Stimulated activated CD4-positive, alpha-beta T cell treated with anti-CD3 and anti-CD28 coated beads, Interleukin-2, amount 100 ng/mL, for 24 hours (primary cell): ENCODE results near the gene BRD7.

Experiments
- DNase-seq, 2 donors: peaks; one replicate each; pipeline ENCODE4 v3.0.0-alpha.2; 2020

BRD7 gene

DNA sequence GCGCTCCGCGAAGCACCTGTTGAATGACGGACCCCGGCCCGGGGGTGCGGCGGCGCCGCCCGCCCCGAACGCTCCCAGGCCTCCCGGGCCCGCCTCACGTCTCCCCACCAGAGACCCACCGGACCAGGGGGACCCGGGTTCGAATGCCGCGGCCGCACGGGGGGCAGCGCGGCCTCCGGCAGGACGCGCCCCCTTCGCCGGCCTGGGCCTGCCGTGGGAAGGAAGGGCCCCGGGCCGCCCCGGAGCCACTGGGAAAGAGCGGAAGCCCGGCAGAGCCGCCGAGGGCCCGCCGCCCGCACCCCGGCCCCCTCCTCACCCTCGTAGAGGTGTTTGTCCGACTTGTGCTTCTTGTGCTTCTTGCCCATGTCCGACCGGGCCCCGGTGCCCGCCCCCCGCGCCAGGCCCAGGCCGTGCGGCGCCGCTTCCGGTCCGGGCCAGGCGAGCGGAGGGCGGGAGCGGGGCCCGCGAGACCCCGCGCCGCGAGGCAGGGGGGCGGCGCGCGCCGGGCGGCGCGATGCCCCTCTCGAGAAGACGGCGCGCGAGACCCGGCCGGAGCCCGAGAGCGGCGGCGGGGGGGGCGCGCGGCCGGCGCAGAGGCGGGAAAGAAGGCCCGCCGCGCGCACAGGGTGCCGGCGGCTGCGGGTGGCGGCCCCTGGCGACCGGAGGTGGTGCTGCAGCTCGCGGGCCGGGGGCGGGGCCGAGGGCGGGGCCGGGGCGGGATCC is at the start of gene BRD7:
BRD7 (minus strand) TSS at position 579 of the 723 bp plus-strand sequence; CDS start at position 365, 214 bp downstream.
- DNase-seq: peak; percentile 67 to 76

GRCh38 chr16:50416388-50416787 is 47.6 kb upstream of the BRD7 start:
- DNase-seq: no peak

DNA sequence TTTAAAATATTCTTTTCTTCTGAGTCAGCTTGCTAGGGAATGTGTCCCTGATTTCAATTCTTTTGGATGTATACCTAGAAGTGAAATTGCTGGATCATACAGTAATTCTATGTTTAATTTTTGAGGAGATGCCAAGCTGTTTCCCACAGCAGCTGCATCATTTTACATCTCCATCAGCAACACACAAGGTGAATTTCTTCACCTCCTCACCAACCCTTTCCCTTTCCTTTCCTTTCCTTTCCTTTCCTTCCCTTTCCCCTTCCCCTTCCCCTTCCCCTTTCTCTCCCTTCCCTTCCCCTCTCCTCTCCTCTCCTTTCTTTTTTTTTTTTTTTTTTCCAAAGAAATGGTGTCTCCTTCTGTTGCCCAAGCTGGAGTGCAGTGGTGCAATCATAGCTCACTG is 45.4 kb upstream of the BRD7 start:
- no peak for DNase-seq

DNA sequence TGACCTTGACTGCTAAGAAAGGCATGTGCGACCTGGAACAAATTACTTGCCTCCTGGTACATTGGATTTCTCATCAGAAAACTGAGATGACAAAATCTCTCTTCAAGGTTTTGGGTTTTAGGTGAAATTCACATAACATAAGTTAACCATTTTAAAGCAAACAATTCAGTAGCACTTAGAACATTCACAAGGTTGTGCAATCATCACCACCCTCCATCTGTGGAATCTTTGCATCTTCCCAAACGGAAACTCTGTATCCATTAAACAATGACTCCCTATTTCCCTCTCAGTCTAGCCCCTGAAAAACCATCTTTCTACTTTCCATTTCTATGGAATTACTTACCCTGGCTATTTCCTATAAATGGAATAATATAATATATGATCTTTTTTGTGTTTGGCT is 42.2 kb upstream of the BRD7 start:
- DNase-seq: no peak

- no peak for DNase-seq
Observed at GRCh38 chr16:50408001-50408561, 39.3 kb upstream of the BRD7 start.

GRCh38 chr16:50407351-50407750 is 38.6 kb upstream of the BRD7 start:
- no peak for DNase-seq

GRCh38 chr16:50403491-50403890 is 34.7 kb upstream of the BRD7 start:
- no peak for DNase-seq

DNA sequence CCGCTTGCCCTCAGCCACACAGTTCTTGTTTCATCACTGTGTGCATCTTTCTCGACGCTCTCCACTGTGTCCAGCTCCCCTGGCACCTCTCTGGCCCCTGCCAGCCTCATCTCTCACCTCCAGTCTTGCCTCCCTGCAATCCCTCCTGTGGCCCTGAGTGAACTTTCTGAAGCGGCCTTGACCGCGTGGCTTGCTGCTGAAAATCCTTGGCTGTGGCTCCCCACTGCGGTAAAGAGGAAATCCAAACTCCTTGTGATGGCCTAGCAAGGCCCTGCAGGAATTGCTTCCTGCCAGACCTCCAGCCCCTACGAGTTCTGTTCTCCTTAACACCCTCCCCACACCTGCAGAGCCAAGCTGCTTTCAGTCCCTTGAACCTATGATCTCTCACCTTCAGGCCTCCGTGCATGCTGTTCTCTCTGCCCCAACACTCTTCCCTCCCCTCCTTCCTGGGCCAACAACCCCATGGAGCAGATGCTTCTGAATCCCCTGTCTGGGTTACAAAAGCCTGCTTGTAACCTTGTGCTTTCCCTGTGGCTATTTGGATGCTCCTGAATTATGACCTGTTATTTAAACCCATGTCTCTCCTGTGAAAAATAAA is 33.6 kb upstream of the BRD7 start:
- DNase-seq: no peak

DNA sequence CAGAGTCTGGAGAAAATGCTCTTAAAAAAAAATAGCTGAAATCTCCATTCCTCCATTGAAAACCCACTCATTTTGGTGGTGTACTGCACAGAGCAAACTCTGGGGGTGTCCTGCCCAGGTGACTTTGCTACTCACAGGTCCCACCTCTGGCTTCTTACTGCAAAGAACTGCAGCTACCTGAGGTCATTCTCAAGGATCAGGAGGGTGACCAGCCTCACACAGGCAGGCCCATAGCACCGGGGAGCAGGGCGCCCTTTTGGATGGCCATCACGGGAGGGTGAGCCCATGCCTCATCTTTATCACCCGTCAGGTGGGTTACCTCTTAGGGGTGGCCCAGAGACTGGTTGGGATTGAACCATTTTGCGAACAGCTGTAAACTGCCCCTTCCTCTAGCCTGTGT is 32.6 kb upstream of the BRD7 start:
- DNase-seq: no peak

DNA sequence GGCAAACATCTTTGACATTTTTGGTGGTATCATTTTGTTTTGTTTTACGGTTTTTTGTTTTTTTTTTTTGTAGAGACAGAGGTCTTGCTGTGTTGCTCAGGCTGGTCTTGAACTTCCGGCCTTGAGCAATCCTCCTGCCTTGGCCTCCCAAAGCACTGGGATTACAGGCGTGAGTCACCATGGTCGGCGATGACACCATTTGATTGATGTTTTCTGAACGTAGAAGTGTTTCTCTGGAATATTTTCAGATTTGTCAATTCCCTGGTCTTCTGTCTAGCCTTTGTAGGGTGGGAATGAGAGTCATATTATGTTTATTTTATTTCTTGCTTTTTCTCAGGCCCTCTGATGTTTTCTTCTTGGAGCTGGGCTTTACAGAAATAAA is 32.2 kb upstream of the BRD7 start:
- no peak for DNase-seq

DNA sequence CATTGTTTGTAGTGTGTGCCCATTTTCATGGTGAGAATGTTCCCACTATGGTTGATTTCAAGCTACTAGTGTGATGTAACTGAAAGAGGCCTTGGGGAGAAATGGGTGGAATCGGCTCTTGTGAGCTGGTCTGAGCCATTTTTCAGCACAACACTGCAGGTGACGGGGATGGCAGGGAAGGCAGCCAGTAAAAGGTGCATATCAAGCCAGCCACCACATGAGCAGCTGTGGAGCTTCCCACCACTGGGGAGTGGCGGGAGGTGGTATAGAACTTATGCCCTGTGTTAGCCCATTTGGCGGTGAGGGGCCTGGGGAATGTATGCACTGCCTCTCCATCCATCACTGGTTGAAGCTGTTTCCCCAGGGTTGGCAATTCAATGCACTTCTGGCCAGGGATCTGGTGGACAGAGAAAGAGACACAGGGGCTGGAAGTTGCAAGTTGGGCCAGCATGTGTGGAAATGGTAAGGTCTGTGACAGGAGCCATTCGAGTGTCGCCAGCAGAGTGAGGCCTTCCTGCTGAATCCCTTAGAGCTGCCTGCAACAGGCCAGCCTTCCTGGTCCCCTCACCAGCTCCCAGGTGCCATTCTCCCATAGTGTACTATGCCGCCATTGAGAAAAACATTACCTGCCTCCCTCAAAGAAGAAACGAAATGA is 31.7 kb upstream of the BRD7 start:
- no peak for DNase-seq

- DNase-seq: no peak
Observed at GRCh38 chr16:50399411-50399810, 30.6 kb upstream of the BRD7 start.

- DNase-seq: no peak
Observed at GRCh38 chr16:50398336-50398735, 29.5 kb upstream of the BRD7 start.

GRCh38 chr16:50396761-50397535 is 28.2 kb upstream of the BRD7 start:
- no peak for DNase-seq

DNA sequence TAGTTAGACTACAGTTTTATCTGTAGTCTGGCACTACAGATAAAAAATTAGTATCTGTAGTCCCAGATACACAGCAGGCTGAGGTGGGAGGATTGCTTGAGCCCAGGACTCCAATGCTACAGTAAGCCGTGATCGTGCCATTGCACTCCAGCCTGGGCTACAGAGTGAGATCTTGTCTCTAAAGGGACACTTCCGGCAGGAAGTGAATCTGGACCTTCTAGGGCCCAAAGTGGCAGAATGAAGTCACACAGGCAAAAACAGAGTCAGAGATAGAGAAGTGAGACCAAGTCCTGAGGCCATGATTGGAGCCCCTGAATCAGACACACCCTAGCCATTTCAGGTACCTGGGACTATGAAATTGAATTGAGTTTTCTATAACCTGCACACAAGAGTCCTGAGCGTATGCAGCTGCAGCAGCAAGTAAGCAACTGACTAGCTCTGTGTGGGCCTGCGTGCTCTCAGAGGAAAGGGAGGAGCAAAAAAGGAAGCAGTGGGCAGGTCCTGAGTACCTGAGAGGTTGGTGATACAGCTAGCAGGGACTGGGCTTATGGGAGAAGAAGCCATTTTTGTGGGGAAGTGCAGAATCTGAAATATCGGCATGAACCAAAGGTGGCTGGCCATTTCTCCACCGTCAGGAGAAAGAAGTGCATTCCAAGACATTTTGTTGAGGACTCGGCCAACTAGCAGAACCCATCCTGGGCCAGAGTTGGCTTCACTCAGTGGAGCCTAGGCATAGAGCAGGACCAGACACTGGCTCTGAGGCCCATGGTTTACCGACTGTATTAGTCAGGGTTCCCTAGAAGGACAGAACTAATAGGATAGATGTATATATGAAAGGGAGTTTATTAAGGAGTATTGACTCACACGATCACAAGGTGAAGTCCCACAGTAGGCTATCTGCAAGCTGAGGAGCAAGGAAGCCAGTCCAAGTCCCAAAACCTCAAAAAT is 27.2 kb upstream of the BRD7 start:
- DNase-seq: peak in 1 of 2 donors; percentile 12

GRCh38 chr16:50393858-50394802 is 25.3 kb upstream of the BRD7 start:
- DNase-seq: no peak

DNA sequence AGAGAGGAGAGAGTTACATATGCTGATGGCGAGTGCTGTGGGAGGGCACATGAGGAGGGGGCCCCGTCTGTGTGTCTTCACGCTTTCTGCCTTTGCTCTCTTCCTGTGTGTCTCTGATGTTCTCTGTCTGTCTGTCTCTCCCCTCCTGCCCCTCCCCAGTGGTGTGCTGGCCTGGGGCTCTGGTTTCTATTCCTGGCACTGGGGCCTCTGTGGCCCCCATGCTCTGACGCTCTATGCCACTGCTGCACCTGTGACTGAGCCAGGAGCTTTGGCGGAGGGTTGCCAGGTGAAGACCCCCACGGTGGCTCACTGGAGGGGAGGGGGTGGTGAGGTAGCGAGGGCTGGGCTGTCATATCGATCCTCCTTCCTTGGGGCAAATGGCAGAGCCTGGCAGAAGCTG is 24.6 kb upstream of the BRD7 start:
- no peak for DNase-seq

DNA sequence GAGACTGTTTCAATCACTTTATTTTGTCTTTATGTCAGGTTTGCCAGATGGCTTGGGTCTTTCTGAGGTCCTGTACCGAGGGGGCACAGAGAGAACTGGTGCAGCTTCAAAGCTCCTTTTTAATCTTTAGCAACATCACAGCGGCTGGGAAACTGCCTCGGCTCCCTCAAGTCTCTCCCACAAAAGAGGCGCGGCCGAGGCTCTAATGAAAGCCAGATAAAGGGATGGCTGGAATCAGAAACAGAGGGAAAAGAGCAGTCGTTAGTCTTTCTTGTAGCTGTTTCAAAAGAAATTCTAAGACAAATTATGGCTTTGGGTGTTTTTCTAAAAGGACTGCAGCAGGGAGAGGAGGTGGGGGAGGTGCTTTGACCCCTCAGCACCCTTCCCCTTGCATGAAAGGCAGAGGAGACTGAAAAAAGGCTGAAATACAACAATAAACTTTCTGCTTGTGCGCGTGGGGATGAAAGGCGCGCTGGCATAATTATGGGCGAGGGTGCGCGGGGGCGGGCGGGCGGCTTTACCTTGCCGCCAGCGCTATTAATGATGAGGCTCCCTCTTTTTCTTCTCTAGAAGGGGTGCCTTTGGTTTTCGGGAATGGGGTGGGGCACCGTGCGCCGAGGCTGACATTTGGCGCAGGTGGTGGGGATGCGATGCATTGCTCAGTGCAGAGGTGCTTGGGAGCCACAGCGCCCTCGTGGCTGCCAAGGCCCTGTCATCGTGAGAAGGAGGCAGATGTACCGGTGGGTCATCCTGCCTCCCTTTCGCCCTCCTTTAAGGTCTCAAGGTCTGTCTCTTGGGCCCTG is 22.3 kb upstream of the BRD7 start:
- DNase-seq: no peak

GRCh38 chr16:50390371-50390771 is 21.6 kb upstream of the BRD7 start:
- no peak for DNase-seq

GRCh38 chr16:50389900-50390299 is 21.1 kb upstream of the BRD7 start:
- no peak for DNase-seq
